Upper lobe of left lung (tissue), 6 donors: ENCODE data around the gene RYR3. TPM values are rescaled to one million over a fixed set of nuclear protein-coding genes. Genes with fewer than 3 reads are reported as not detected.

Source experiments
- ATAC-seq, 2 donors: fragments of 200-7000 bp; cut with Tn5 transposase; one replicate each; pipeline ENCODE4 v1.9.1; 2022; ENCODE audit warnings: mild to moderate bottlenecking in 2 of 2, moderate library complexity in 2 of 2; ENCODE audit not compliant: low FRiP score in 2 of 2
- DNase-seq, 2 donors: peaks; one replicate each; pipeline ENCODE4 v3.0.0-alpha.2; 2019 to 2020
- H3K27ac ChIP-seq, 4 donors: fragments of 200-600 bp; sonication (generic); one replicate each; pipeline ENCODE4 v1.5.1; 2016 to 2019
- H3K27me3 ChIP-seq, 4 donors: fragments of 200-600 bp; sonication (generic); one replicate each; pipeline ENCODE4 v1.5.1; 2017 to 2019
- H3K36me3 ChIP-seq, 4 donors: fragments of 200-600 bp; sonication (generic); one replicate each; pipeline ENCODE4 v1.5.1; 2016 to 2019
- H3K4me1 ChIP-seq, 4 donors: fragments of 200-600 bp; sonication (generic); one replicate each; pipeline ENCODE4 v1.5.1; 2018 to 2019
- H3K4me3 ChIP-seq, 4 donors: fragments of 200-600 bp; sonication (generic); one replicate each; pipeline ENCODE4 v1.5.1; 2017 to 2019; ENCODE audit warnings: mild to moderate bottlenecking in 2 of 4, moderate library complexity in 1 of 4
- H3K9me3 ChIP-seq, 4 donors: fragments of 200-600 bp; sonication (generic); one replicate each; pipeline ENCODE4 v1.5.1; 2018 to 2019
- EP300 ChIP-seq, 4 donors: sonication (generic); formaldehyde crosslinking; IDR thresholded peaks; one replicate each; pipeline ENCODE4 v1.5.1; 2017; ENCODE audit warnings: antibody characterized with exemption in 4 of 4, control low read depth in 2 of 4
- POLR2A ChIP-seq, 4 donors: fragments of 450-650 bp; IDR thresholded peaks; one replicate each; pipeline ENCODE4 v1.5.1; 2016 to 2017; ENCODE audit warnings: antibody characterized with exemption in 4 of 4, mild to moderate bottlenecking in 2 of 4
- POLR2AphosphoS5 ChIP-seq, 2 donors: sonication (generic); formaldehyde crosslinking; IDR thresholded peaks; one replicate each; pipeline ENCODE4 v1.5.1; 2017; ENCODE audit warnings: antibody characterized with exemption in 2 of 2
- WGBS, 2 donors: methylation state at CpG; one replicate each; pipeline ENCODE4 v1.1.5; 2017 to 2018; 5-methylcytosine and 5-hydroxymethylcytosine counted together
- total RNA-seq, 6 donors: library from RNA; depleted of rRNA in 4 of 6; stranded (reverse); fragments of >200 nt in 4 of 6; gene quantifications; one replicate each; pipeline versions ENCODE4 v1.1.0 to v1.2.1, GENCODE V29; 2016 to 2021
- TF ChIP-seq, protein P1 (sequence below), 6 experiments: fragments of 450-650 bp in 4 of 6; fragments of 200-600 bp in 2 of 6; sonication (generic) in 2 of 6; IDR thresholded peaks; one replicate each; pipeline ENCODE4 v1.5.1; 2016 to 2019; ENCODE audit warnings: antibody characterized with exemption in 6 of 6
- donor health status: DM: no; HTN: no; CAD: no; lungs with moderate emphysema.
- donor health status: DM: no; HTN: yes; CAD: no; lungs with severe emphysema.

RYR3 gene
- total RNA-seq, 6 donors from 2014 or later: under 0.01 to 0.34 (median 0.15) TPM

DNA sequence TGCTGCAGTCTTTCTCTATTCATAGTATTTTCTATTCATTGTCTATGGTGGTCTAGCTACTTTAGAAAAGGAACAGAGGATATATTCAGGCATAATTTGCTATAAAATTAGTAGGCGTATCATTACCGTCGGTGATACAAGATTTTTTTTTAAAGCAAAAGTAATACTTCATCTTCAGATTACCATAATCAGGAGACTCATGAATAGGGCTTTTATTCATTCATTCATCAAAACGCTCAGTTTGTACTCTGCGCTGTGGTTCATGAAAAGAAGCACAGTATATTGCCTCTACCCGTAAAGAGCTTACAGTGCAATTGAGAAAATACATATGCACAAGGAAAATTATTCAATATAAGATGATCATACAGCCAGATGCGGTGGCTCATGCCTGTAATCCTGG, 520.9 kb downstream of the RYR3 start:
- Histone ChIP-seq H3K27me3 (no peaks in the 10 kb centered on the region), H3K4me1 (no peaks in the 10 kb centered on the region), H3K27ac (no peak overlapping the region), H3K4me3 (no peak overlapping the region), H3K36me3 (no peaks in the 10 kb centered on the region), H3K9me3 (peaks cover 0 to 5% (median 0%) of the 10 kb centered on the region in 4 donors)
- ATAC-seq (no peak), DNase-seq (no peak)
- WGBS, 2 donors: 93 to 94% methylated on average over 7 of the region's 7 CpGs
- no peak for TF ChIP-seq POLR2A (IDR thresholded peaks at IDR 0.05)
- no peak for TF ChIP-seq POLR2AphosphoS5 (IDR thresholded peaks at IDR 0.05)
- no peak for TF ChIP-seq EP300 (IDR thresholded peaks at IDR 0.05)
- TF ChIP-seq, protein P1, sequence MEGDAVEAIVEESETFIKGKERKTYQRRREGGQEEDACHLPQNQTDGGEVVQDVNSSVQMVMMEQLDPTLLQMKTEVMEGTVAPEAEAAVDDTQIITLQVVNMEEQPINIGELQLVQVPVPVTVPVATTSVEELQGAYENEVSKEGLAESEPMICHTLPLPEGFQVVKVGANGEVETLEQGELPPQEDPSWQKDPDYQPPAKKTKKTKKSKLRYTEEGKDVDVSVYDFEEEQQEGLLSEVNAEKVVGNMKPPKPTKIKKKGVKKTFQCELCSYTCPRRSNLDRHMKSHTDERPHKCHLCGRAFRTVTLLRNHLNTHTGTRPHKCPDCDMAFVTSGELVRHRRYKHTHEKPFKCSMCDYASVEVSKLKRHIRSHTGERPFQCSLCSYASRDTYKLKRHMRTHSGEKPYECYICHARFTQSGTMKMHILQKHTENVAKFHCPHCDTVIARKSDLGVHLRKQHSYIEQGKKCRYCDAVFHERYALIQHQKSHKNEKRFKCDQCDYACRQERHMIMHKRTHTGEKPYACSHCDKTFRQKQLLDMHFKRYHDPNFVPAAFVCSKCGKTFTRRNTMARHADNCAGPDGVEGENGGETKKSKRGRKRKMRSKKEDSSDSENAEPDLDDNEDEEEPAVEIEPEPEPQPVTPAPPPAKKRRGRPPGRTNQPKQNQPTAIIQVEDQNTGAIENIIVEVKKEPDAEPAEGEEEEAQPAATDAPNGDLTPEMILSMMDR (IDR thresholded peaks at IDR 0.05): no peak

DNA sequence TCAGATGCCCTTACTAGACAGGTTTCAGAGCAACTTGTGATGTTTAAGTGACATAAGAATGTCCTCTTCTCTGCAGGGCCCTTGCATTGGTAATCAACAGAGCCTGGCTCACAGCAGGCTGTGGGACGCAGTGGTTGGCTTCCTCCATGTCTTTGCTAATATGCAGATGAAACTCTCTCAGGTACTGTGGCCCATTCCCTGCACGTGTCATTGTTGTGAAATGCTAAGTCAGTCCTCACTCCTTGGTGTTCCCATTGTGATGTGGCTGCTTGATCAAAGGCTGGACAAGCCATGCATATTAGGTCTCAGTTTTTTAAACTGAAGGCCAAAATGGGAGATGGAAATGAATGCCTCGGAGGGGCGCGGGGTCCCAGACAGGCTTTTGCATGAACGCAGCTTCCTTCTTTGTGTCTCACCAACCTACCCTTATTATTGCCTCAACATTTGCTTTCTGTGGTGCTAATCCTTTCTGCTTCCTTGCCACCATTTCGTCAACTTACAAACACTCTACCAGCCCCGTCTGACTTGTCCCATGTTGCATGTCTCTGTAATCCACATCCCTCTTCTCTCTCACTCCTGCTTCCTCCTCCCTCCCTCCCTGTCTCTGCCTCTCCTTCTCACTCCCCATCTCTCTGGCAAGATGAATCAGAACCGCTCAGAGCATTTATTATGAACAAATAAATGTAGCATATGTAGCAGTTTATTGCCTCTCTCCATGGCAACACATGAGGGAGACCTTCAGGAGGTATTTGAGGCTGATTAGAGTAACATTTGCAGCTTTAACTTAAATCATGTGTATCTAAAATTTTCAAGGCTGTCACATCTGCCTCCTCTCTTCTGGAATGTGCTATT, 524.4 kb downstream of the RYR3 start:
- no peaks in the 10 kb centered on the region for H3K36me3 ChIP-seq
- no peak for TF ChIP-seq EP300 (IDR thresholded peaks at IDR 0.05)
- TF ChIP-seq, protein P1 (IDR thresholded peaks at IDR 0.05): no peak
- TF ChIP-seq POLR2AphosphoS5 (IDR thresholded peaks at IDR 0.05): no peak
- no peak for TF ChIP-seq POLR2A (IDR thresholded peaks at IDR 0.05)
- H3K27me3 ChIP-seq: no peaks in the 10 kb centered on the region
- H3K9me3 ChIP-seq: no peaks in the 10 kb centered on the region
- H3K27ac ChIP-seq: no peak overlapping the region
- DNase-seq (no peak), ATAC-seq (no peak)
- WGBS, 2 donors: 53 to 61% methylated on average over 9 of the region's 9 CpGs
- H3K4me1 ChIP-seq: no peaks in the 10 kb centered on the region
- no peak overlapping the region for H3K4me3 ChIP-seq

DNA sequence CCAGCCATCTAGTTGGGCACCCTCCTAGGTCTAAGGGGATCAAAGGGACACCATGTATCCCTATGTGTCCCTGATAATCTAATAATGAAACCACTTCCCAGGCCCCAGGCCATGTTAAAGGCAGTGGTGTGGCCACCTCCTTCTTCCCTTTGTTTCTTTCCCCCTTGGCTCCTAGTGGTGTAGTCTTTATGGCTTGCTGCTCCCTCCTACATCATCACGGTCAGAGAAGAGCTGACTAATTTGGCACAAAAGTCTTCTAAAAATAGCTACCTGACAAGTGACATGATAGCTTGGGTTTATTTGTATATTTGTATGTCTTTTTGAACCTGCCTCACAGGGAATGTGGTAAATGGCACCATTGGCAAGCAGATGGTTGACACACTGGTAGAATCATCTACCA, 526.5 kb downstream of the RYR3 start:
- 88 to 93% methylated on average over 1 of the region's 1 CpG for WGBS, 2 donors
- Histone ChIP-seq H3K4me1 (no peaks in the 10 kb centered on the region), H3K9me3 (no peaks in the 10 kb centered on the region), H3K4me3 (no peak overlapping the region), H3K27me3 (no peaks in the 10 kb centered on the region), H3K36me3 (no peaks in the 10 kb centered on the region), H3K27ac (no peak overlapping the region)
- ATAC-seq (no peak), DNase-seq (no peak)
- no peak for TF ChIP-seq POLR2AphosphoS5 (IDR thresholded peaks at IDR 0.05)
- TF ChIP-seq, protein P1 (IDR thresholded peaks at IDR 0.05): no peak
- no peak for TF ChIP-seq POLR2A (IDR thresholded peaks at IDR 0.05)
- TF ChIP-seq EP300 (IDR thresholded peaks at IDR 0.05): no peak

DNA sequence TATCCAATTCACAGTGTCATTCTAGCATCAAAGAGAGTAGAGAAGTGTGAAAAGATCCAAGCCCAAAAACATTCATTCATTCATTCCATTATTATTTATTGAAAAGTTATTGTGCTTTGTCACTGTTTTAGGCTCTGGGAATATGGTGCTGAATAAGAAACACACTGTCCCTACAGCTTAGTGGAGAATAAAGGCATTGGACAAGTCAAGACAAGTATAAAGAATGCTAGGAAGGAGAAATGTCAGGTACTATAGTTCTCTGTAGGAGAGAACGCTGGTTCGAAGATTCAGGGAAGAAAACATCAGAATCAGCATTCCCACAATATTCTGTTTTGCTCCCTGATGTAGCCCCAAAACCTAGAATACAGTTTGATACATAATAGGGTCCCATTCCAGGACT, 528.8 kb downstream of the RYR3 start:
- 85% methylated on average over 2 of the region's 2 CpGs for WGBS, 2 donors
- H3K4me3 ChIP-seq: no peak overlapping the region

More for the DNA sequence above, 528.8 kb downstream of the RYR3 start:
- Histone ChIP-seq H3K4me1 (no peaks in the 10 kb centered on the region), H3K27me3 (no peaks in the 10 kb centered on the region), H3K36me3 (no peaks in the 10 kb centered on the region), H3K9me3 (no peaks in the 10 kb centered on the region), H3K27ac (no peak overlapping the region)
- TF ChIP-seq, protein P1 (IDR thresholded peaks at IDR 0.05): no peak
- no peak for TF ChIP-seq POLR2AphosphoS5 (IDR thresholded peaks at IDR 0.05)
- no peak for TF ChIP-seq EP300 (IDR thresholded peaks at IDR 0.05)
- TF ChIP-seq POLR2A (IDR thresholded peaks at IDR 0.05): no peak
- no peak for DNase-seq
- no peak for ATAC-seq
